Endothelial cell of umbilical vein (primary cell): Measurements from ENCODE around the gene LRCOL1. TPM values are rescaled to one million over a fixed set of nuclear protein-coding genes. Genes with fewer than 3 reads are reported as not detected.

Experiments
- BruUV-seq: library from RNA; stranded (reverse); fragments of 400-500 nt; replicated peaks from 2 replicates; lab custom pipeline; 2021; lab: Mats Ljungman, UMichigan
- CTCF ChIA-PET: fragments of 300-600, 350-600 bp; sonication (Branson Sonifier 250); formaldehyde crosslinking; loops from one replicate; lab custom pipeline; 2021; ENCODE audit warnings: antibody characterized with exemption, inconsistent platforms; lab: Charles Lee
- POLR2A ChIA-PET: fragments of 300-600, 350-600 bp; sonication (Branson Sonifier 250); formaldehyde crosslinking; loops from one replicate; lab custom pipeline; 2021; ENCODE audit warnings: antibody characterized with exemption, inconsistent platforms; lab: Charles Lee
- DNase-seq: peaks from one replicate; pipeline ENCODE4 v3.0.0-alpha.2; 2011; ENCODE audit warnings: low read depth, low spot score
- FAIRE-seq: peaks from 2 replicates; lab custom pipeline; 2011; peaks lifted over from hg19 to GRCh38; lab: Jason Lieb, UNC
- H2AFZ ChIP-seq: 2 replicates; pipeline ENCODE4 v1.6.0; 2012; ENCODE audit warnings: low read depth, low read length, control low read depth, inconsistent platforms
- H3K27ac ChIP-seq: 2 replicates; pipeline ENCODE4 v1.5.1; 2011; ENCODE audit warnings: low read depth, mild to moderate bottlenecking, control low read depth, low read length, moderate library complexity; ENCODE audit not compliant: insufficient read depth
- H3K27me3 ChIP-seq, 2 experiments: 2 replicates each; pipeline versions ENCODE4 v1.6.0 to v1.6.1; 2011; ENCODE audit warnings: low read length in 2 of 2, mixed read lengths in 1 of 2; ENCODE audit not compliant: control insufficient read depth in 2 of 2, insufficient read depth in 2 of 2
- H3K36me3 ChIP-seq, 2 experiments: 2 replicates in 1 of 2; 3 replicates in 1 of 2; pipeline ENCODE4 v1.5.1; 2011; ENCODE audit warnings: low read length in 2 of 2, mild to moderate bottlenecking in 1 of 2, moderate library complexity in 1 of 2; ENCODE audit not compliant: control insufficient read depth in 2 of 2, insufficient read depth in 2 of 2; ENCODE audit errors: extremely low read depth in 1 of 2
- H3K4me1 ChIP-seq: 3 replicates; pipeline ENCODE4 v1.5.1; 2011; ENCODE audit warnings: mild to moderate bottlenecking, low read length; ENCODE audit not compliant: control insufficient read depth, insufficient read depth; ENCODE audit errors: extremely low read depth
- H3K4me2 ChIP-seq: 2 replicates; pipeline ENCODE4 v1.6.1; 2011; ENCODE audit warnings: low read length, control low read depth, mixed read lengths; ENCODE audit not compliant: insufficient read depth
- H3K4me3 ChIP-seq, 3 experiments: fragments of 200-600 bp in 1 of 3; sonication (generic), shearing (Covaris generic) in 1 of 3; replicated peaks in 1 of 3; 2 replicates each; pipeline ENCODE4 v1.5.1; 2011 to 2016; ENCODE audit warnings: control low read depth in 3 of 3, low read length in 3 of 3, mild to moderate bottlenecking in 2 of 3, inconsistent platforms in 1 of 3, low read depth in 1 of 3, moderate library complexity in 1 of 3; ENCODE audit not compliant: insufficient read depth in 1 of 3
- H3K79me2 ChIP-seq: 2 replicates; pipeline ENCODE4 v1.6.0; 2012; ENCODE audit warnings: low read length, inconsistent platforms; ENCODE audit not compliant: control insufficient read depth, insufficient read depth
- H3K9ac ChIP-seq: replicated peaks from 2 replicates; pipeline ENCODE3; 2011; ENCODE audit warnings: low read length, control low read depth; ENCODE audit not compliant: insufficient read depth; ENCODE audit errors: extremely low read depth
- H3K9me1 ChIP-seq: replicated peaks from 3 replicates; pipeline ENCODE4 v1.6.0; 2011; ENCODE audit warnings: mild to moderate bottlenecking, low read length; ENCODE audit not compliant: control insufficient read depth, insufficient read depth; ENCODE audit errors: extremely low read depth
- H3K9me3 ChIP-seq: replicated peaks from 2 replicates; pipeline ENCODE4 v1.5.1; 2012; ENCODE audit warnings: low read length, inconsistent platforms; ENCODE audit not compliant: control insufficient read depth, insufficient read depth
- H4K20me1 ChIP-seq: replicated peaks from 2 replicates; pipeline ENCODE3; 2011; ENCODE audit warnings: mild to moderate bottlenecking, low read length; ENCODE audit not compliant: control insufficient read depth, insufficient read depth; ENCODE audit errors: extremely low read depth
- CTCF ChIP-seq, 2 donors: IDR thresholded peaks; 1 replicate in 1 of 2; 2 replicates in 1 of 2; pipeline ENCODE4 v1.5.1; 2011; ENCODE audit warnings: low read length in 2 of 2, mild to moderate bottlenecking in 2 of 2, moderate library complexity in 2 of 2, control low read depth in 1 of 2, inconsistent platforms in 1 of 2, low read depth in 1 of 2; ENCODE audit not compliant: insufficient read depth in 1 of 2; ENCODE audit errors: extremely low read depth in 1 of 2
- EZH2 ChIP-seq: IDR thresholded peaks from 2 replicates; pipeline ENCODE4 v1.6.1; 2012; ENCODE audit warnings: borderline replicate concordance, low read depth, mild to moderate bottlenecking, moderate library complexity, low read length, inconsistent platforms; ENCODE audit not compliant: severe bottlenecking
- GATA2 ChIP-seq: IDR thresholded peaks from 2 replicates; pipeline ENCODE4 v1.7.0; 2011; ENCODE audit warnings: low read depth, mild to moderate bottlenecking, moderate library complexity, mixed read lengths, low read length; ENCODE audit not compliant: insufficient read length, insufficient read depth
- MYC ChIP-seq: IDR thresholded peaks from one replicate; pipeline ENCODE4 v1.6.1; 2011; ENCODE audit warnings: mild to moderate bottlenecking, low read depth, low read length
- POLR2A ChIP-seq: IDR thresholded peaks from 2 replicates; pipeline ENCODE4 v1.6.1; 2012; ENCODE audit warnings: low read depth, mild to moderate bottlenecking, control low read depth, low read length
- dilution Hi-C: fragments of 300-500 bp; cut with MboI; formaldehyde crosslinking; loops from one replicate; pipeline ENCODE4 v1.15.0; 2019; ENCODE audit warnings: low sequenced_read_pairs; ENCODE audit not compliant: extremely low pct_ligation_motif_present
- intact Hi-C: fragments of 100-400 bp; cut with micrococcal nuclease; formaldehyde crosslinking; loops from one replicate; pipeline ENCODE4 v1.10.0; 2022
- polyA plus RNA-seq, 4 experiments: library from polyadenylated mRNA; depleted of rRNA in 3 of 4; stranded (reverse) in 3 of 4; unstranded in 1 of 4; fragments of >200 nt; gene quantifications; 2 replicates each; pipeline versions ENCODE4 v1.2.1 to v1.2.3, GENCODE V29; 2011 to 2012; ENCODE audit warnings: missing spikeins in 1 of 4
- total RNA-seq: library from RNA; stranded (reverse); gene quantifications from 2 replicates; pipeline ENCODE4 v1.2.3, GENCODE V29; 2021

LRCOL1 gene
- total and polyA plus RNA-seq, 2 donors (not counting 3 experiments of a cell fraction or from before 2014, with no cell fraction given), result 1.2 to 1.5 TPM

- CTCF ChIA-PET, result no interaction called here
- no peak for DNase-seq
These were observed 48.8 kb upstream of the LRCOL1 start for GRCh38 chr12:132659146-132659545.

More at GRCh38 chr12:132659146-132659545, 48.8 kb upstream of the LRCOL1 start:
- POLR2A ChIA-PET, result no interaction called here
- H3K9me3 ChIP-seq, result no peaks in the 10 kb centered on the region
- H3K9me1 ChIP-seq, result no peaks in the 10 kb centered on the region
- H3K79me2 ChIP-seq, result no peaks in the 10 kb centered on the region
- H3K27ac ChIP-seq, result no peak overlapping the region
- FAIRE-seq, result no peak
- H3K4me3 ChIP-seq, result no peak overlapping the region
- BruUV-seq, result no TSS peak
- no peak overlapping the region for H3K9ac ChIP-seq
- dilution Hi-C loops (no loop called here), intact Hi-C loops (no loop called here)
- no peaks in the 10 kb centered on the region for H3K4me1 ChIP-seq
- no peak overlapping the region for H2AFZ ChIP-seq
- H3K4me2 ChIP-seq, result no peak overlapping the region
- H4K20me1 ChIP-seq, result no peaks in the 10 kb centered on the region
- peaks cover 6 to 25% of the 10 kb centered on the region in 2 experiments for H3K36me3 ChIP-seq
- H3K27me3 ChIP-seq, result no peaks in the 10 kb centered on the region
- TF ChIP-seq CTCF (IDR thresholded peaks at IDR 0.05; ENCODE audit: extremely low read depth in 1 of 2, insufficient read depth in 1 of 2, low read depth in 1 of 2, low read length in 2 of 2) (no peak), MYC (no peak), POLR2A (no peak), GATA2 (no peak), EZH2 (no peak)
